Epithelial cell of esophagus (primary cell): ENCODE data around the gene ARPP21.

Experiments used
- DNase-seq: peaks from one replicate; pipeline ENCODE4 v3.0.0; 2010; ENCODE audit warnings: low read depth
- H3K4me3 ChIP-seq: 2 replicates; pipeline ENCODE4 v1.5.1; 2011; ENCODE audit warnings: mild to moderate bottlenecking, low read length, control low read depth
- CTCF ChIP-seq: IDR thresholded peaks from 2 replicates; pipeline ENCODE4 v1.5.1; 2011; ENCODE audit warnings: low read depth, mild to moderate bottlenecking, low read length, control low read depth, inconsistent platforms; ENCODE audit not compliant: insufficient read depth; ENCODE audit errors: missing control alignments

The ARPP21 gene

GRCh38 chr3:35708394-35709271, 69.3 kb downstream of the ARPP21 start:
- no peak for TF ChIP-seq CTCF
- H3K4me3 ChIP-seq: no peak overlapping the region
- DNase-seq: no peak

- H3K4me3 ChIP-seq: no peak overlapping the region
- DNase-seq: no peak
- TF ChIP-seq CTCF: no peak
Measured at GRCh38 chr3:35709691-35710090, 70.4 kb downstream of the ARPP21 start.

DNA sequence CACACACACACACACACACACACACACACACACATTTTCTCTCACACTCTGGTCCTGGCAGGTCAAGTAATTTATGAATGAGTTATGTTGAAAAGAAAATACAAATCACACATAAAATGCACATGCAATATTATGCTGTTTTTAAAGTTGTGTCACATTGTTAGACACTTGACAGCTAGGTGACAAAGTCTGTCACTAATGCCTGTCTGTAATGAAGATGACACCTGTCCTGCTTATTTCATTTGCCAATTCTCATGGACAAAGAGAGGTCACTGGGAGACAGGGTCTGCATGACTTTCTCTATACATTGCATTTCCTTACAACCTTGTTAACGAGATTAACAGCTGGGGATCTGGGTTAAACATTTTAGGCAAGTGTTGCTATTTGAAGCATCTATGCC, 71.2 kb downstream of the ARPP21 start:
- no peak for TF ChIP-seq CTCF
- H3K4me3 ChIP-seq: no peak overlapping the region
- no peak for DNase-seq

- TF ChIP-seq CTCF: no peak
- no peak for DNase-seq
- H3K4me3 ChIP-seq: no peak overlapping the region
Measured at GRCh38 chr3:35718921-35719320, 79.6 kb downstream of the ARPP21 start.

- no peak for DNase-seq
- no peak overlapping the region for H3K4me3 ChIP-seq
- no peak for TF ChIP-seq CTCF
Measured at GRCh38 chr3:35721628-35722027, 82.3 kb downstream of the ARPP21 start.

- no peak for DNase-seq
- no peak for TF ChIP-seq CTCF
- H3K4me3 ChIP-seq: no peak overlapping the region
Measured at GRCh38 chr3:35722902-35723301, 83.6 kb downstream of the ARPP21 start.
